Pons (tissue), 1 donor: ENCODE results near the gene M1AP.

Experiments
- DNase-seq: peaks from one replicate; pipeline ENCODE4 v3.0.0-alpha.2; 2016; ENCODE audit warnings: low spot score

M1AP gene

DNA sequence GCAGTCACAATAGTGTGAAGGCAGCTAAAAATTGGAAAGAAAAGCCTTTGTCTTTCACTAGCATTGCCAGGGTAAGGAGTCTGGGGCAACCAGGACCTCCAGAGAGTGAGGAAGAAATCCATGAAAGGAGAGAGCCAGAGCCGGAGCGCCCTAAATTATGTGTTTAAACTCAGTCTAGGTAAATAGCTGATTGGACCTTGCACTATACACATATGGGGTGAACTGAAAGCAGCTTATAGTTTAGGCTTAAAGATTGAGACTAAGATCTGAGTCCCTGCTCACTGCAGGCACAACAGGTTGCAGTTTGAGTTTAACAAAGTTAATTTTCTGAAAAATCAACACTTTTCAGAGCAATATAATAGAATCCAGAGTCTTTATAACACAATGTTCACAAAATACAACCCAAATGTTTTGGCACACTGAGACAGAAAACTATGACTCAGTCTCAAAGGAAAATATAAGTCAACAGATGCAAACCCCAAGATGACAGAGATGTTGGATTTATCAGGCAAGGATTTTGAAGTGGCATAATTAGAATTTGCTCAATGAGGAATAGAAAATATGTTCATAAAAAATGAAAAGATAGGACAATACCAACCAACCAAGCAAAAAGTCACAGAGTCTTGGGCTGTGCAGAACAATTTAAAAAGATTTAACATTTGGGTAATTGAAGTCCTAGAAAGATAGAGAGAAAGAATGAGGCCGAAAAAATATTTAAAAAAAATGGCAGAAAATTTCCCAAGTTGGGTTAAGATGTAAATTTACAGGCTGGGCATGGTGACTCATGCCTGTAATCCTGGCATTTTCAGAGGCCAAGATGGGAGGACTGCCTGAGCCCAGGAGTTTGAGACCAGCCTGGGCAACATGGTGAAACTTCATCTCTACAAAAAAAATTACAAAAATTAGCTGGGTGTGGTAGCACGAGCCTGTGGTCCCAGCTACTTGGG is 54.0 kb downstream of the M1AP start:
- DNase-seq = no peak

DNA sequence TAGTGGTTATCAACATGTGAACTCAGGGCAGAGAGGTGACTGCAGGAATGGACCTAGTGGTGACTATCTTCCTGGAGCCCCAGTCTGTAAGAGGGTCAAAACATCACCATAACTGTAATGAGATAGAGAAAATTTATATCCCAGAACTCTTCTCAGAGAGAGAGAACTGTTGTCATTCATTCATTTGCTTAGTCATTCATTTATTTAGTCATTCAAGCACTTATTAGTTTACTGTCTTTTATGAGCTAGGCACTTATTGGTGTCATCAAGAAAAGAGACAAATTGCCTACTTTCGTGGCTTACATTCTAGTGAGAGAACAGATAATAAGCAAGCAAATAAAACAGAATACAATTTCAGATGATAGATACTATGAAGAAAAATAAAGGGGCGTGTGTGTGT is 59.5 kb downstream of the M1AP start:
- no peak for DNase-seq

DNA sequence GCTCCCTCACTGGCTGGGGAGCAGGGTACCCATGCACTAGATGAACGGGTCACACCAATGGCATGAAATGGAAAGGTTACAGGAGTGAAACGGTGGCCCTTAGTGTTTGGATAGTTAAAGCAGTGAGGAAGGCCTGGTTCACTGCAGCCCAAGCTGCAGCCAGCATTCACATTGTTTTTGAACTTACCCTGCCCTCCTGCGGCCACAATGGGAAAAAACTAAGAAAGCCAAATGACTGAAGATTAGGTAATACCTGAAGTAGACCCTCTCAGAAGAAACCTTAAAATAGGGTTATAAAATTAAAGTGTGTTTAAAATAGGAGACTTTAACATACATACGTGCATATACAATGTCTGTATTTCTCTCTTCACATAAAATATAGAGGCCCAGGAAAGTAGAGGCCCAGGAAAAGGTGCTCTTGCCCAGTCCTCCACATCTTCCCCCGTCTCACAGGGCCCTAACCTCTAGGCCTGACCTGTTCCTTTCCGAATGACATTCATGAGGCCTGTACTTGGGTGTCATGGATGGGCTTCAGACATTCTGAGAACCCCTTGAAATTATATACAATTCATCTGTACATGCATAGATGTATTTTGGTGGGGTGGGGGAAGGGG is 60.4 kb downstream of the M1AP start:
- DNase-seq = peak; percentile 78

DNA sequence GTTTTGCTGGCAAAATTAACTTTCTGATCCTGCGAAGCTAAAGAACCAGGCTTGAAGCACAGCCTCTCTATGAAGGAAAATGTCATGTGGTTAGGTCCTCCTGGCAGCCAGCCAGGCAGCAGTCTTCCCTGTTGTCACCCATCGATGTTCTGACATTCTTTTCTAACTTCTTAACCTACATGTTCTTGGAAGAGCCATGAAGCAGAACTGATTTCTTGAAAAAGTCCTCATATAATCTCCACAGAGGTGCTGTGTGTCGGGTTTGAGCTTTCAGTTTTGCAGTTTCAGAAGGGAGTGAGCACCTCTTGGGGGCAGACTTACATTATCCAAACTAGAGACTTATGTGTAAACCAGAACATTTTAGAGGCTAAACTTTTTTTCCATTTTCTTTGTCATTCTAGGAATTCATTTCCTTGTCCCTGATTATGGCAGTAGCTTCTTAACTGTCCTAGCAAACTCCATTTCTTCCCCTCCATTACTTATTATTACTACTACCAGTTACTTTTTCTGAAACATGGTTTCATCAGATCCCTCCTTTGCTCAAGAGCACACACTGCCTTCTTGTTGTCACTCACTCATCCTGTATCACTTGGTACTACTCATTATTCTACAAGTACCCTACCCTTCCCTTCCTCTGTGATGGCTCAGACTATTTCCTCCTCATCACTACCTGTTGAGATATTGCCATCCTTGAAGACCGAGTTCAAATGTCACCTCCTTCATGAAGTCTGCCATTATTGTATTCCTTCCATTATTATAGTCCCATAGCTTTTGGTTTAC is 62.5 kb downstream of the M1AP start:
- DNase-seq = peak; percentile 39

DNA sequence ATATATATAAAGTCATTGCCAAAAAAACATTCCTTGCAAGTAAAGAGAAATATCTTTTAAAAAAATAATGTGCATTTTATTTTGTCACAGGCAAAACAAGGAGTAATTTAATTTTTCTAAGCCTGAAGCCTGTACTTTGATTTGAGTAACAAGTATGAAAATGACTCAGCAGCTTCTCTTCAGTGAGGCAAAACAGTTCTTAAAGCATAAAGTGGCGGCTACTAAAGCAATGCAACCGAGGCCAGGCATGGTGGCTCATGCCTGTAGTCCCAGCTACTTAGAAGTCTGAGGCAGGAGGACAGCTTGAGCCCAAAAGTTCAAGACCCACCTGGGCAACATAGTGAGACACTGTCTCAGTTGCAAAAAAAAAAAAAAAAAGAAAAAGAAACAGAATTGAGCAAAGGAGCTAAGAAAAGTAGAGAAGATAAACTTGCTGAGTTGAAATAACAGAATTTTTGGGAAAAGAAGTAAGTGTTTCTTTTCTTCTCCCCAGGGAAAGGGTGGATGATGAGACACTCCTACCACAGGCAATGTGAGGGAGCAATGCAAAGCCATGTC is 64.0 kb downstream of the M1AP start:
- DNase-seq = no peak

DNA sequence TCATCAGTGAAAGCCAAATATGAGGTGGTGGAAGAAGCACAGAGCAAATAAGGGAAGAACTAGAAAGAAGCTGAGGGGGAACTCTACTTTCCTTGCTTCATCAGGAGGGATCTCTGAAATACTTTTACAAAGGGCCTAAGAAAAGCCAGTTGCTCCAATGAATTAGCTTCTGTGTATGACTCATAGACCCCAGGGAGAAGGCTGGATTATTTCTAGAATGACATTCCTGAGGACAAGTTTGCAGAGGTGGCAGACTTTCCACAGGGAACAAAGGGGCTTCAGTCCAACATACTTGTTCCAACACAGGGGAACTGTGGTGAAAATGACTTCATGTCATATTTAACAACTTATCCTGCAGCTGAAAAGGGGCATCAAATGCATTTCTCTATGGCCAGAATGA is 64.6 kb downstream of the M1AP start:
- no peak for DNase-seq

DNA sequence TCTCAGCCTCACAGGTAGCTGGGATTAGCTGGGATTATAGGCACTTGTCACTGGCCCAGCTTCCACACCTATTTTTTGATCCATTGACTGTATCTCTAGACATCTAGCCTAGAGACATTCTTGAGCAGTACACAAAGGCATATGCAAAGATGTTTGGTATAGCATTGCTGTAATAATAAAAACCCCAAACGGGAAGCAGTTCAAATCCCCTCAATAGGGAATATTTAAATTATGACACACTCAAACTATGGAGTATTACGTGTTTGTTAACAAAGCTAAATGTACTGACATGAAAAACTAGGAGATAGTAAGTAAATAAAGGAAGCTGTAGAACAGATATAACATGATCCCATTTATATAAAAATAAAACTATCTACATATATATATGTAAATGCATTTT is 65.9 kb downstream of the M1AP start:
- no peak for DNase-seq

DNA sequence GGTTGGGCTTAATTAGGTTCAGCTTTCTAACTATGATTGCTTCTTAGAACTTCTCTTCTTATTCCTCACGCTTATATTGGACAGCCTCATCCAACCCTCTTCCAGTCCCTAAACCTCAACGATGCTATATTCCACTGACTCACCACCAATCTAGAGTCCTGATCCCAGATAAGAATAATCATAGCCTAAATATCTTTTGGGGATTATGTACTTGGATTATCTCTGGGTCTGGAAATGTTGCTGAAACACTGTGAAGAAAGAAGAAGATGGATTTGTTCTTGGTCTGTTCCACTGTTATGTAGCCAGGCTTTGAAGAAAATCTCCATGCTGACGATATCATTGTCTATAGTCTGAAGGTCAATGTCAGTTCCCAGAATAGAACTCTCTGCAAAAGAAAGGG is 66.7 kb downstream of the M1AP start:
- no peak for DNase-seq

DNA sequence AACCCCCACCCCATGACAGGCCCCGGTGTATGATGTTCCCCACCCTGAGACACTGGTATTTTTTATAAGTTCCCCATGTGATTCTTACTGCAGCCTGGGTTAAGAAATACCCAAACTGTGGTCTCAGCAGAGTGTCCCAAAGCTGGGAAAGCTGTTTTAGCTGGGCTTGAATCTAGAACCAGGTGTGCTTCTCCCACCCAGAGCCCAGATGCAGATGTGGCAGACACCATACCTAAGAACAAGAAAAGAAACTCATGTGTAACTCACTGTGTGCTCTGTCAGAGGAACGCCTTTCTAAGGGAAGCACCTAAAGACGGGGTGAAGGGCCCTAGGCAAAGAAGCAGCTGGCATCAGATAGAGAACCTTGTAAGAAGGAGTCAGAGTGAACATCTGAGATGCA is 69.7 kb downstream of the M1AP start:
- DNase-seq = no peak

DNA sequence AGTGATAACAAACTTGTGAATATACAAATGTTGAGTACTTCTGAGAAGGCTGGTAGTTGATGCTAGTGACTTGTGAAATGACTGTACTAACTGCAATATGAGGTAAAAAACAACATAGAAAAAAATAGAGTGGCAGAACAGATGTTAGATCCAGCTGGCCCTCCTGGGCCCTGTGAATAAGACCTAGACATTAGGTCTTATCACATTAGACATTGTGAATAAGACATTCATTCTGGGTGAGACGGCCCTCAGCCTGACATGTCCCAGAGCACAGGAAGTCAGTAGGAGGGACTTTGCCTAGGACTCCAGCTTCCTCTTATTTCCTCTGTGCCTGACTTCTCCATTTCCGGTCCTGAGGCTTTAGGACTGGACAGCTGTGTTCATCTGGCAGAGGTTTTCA is 70.7 kb downstream of the M1AP start:
- DNase-seq = peak; percentile 42

DNA sequence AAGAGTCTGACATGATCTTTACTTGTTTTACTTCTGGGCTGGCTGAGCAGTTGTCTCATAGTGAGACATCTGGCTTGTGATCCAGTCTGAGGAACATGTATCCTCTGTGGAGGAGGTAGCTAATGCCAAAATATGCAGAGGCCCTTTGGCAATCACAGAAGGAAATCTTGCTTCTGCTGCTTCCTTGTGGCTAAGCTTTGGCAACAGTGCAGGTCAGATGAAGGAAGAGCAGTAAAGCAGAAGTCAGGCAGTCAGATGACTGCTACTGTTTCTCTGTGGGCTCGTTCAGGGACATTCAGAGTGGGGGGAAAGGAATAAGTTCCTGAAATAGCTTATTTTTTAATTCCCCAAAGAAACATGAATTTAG is 71.3 kb downstream of the M1AP start:
- peak; percentile 80 for DNase-seq

DNA sequence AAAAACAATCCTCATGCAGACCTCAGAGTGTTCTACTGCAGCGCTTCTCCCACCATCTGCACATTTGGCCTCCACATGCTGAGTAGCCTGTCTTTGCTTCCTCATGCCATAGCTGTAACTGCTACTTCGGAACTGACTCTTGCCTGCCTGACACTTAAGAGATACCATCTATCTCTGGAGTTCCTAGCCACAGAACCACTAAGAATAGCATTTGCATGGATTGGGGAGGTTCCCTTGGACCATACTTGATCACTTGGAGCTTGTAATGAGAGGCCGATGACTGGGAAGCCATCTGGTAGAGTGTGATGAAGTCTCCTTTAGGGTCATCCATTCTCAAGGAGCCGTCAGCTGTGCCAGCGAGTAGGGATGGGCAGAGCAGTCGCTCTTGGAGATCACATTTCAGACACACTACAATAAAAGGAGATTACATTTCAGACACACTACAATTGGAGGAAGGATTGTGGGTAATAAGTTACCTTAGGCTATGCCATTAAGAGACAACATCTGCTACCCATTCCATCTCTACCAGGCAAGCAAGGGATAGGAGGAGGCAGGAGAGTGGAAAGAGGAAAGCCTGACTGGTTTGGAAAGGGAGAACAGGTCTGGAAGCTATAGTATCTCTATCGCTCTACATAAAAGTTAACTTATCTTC is 71.8 kb downstream of the M1AP start:
- DNase-seq = no peak

DNA sequence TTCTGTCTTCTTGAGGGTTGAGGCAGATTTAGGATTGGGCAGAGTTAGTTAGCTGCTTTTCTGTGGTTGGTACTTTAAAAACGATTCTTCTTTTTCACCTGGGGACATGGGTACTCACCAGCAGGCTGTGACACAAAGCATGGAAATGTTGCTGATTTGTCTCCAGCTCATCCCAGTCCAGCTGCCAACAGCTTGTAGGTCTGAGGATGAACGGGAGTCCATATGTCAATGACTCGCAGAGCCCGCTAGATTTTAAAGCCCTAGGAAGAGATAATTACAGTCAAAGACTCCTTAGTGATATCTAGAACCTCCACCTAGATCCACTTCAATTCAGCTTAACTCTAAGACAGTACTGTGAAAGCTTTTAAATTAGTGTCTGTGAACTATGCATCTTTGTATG is 72.8 kb downstream of the M1AP start:
- no peak for DNase-seq

DNA sequence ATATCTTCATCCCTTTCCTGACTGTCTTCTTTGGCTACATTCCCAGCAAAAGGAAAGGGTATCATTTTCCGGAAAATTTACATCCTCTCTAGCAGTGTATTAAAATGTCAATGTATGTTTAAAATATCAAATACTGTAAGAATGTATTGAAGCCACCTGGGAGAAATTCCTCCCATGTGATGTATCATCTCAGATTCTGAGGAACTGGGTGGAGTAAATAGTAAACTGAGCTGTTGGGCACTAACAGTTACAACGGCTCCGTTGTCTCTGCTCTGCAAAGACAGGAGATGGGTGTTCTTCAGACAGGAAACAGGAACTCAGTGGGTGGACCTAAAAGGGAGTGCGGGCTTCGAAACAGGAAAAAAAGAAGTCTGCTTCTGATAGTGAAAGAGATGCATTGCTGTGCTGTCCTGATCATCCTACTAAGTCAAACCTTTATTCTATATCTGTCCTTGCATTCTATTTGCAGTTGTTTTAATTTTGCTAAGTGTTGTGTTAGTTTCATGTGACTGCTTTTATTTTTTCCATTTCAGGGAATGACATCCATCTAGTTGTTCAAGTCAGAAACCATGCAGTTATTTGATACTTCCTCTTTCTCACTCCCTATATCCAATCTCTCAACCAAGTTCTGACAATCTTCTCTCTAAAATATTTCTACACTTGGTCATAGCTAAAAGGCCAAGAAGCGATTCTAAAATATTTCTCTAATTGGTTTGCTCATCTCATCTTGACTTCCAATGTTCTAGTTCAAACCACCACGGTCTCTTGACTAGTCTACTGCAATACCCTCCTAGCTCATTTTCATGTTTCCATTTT is 74.2 kb downstream of the M1AP start:
- peak; percentile 73 for DNase-seq

DNA sequence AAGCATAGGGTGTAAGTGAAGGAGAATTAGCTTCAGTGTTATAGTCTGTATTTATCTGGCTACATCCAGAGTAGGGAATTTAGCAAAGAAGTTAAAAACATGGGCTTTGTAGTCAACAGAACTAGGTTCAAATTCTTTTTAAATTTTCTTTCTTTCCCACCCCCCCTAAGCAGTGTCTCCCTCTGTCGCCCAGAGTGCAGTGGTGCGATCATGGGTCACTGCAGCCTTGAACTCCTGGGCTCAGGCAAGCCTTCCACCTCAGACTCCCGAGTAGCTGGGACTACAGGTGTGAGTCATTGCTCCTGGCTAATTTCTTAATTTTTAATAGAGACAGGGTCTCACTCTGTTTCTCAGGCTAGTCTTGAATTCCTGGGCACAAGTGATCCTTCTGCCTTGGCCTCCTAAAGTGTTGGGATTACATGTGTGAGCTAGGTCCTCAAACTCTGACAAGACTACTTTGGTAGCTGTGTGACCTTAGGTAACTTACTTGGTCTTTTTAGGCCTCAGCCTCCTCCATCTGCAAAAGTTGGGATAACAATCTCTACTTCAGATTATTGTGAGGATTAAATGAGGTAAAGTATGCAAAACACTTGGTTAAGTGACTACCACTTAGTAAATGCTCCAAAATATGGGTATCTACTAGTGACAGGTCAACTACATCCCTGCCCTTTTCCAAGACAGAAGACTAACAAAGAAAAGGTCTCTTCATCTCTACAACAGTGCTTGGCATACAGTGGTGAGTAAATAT is 75.8 kb downstream of the M1AP start:
- DNase-seq = no peak

DNA sequence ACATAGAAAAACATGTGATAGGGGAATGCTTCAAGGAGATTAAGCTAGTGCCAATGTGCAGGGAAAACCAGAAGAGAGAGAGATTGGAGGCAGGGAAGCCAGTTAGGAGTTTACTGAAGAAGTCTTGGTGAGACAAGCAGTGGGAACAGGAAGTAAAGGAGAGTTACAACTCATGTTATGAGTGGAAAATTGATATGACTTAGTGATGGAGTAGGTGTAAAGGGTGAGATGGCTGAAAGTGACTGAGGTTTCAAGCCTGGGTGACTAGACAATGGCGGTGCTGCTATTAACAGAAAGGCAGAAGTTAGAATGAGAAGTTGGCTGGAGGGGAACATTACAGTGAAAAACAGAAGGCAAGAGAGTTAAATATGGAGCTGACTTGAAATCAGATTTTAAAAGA is 77.1 kb downstream of the M1AP start:
- no peak for DNase-seq

DNA sequence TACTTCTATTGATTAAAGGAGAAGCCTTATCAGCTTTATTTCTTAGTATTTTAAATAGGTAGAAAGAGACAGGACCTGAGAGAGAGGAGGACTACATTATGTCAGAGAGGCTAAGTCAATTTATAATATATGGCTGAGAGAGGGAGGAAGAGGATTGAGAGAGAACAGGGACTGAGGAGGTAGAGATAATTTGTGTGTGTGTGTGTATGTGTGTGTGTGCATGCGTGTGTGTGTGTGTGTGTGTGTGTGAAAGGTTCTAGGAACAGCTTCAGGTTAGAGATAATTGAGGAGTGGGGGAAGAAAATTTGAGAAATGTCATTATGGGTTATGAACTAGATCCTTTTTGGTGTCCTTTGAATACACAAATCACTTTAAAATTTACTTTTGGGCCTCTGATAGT is 78.4 kb downstream of the M1AP start:
- DNase-seq = no peak

DNA sequence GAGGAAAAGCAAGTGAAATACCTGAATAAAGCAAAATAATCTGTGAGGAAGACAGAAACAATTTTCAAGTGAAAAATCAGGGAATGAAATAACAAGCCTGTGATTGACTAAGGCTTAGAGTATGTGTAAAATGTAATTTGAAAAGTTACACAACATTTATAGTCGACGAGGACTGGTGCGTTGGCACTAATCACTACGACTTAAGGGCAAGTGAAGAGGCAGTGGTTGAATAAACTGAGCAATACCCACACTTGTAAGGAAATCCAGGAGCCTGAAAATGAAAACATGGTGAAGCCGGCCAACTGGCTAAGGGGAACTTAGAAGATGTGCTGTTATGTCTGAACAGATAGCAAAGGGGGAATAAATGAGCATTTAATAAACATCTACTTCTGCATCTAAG is 80.2 kb downstream of the M1AP start:
- DNase-seq = no peak

DNA sequence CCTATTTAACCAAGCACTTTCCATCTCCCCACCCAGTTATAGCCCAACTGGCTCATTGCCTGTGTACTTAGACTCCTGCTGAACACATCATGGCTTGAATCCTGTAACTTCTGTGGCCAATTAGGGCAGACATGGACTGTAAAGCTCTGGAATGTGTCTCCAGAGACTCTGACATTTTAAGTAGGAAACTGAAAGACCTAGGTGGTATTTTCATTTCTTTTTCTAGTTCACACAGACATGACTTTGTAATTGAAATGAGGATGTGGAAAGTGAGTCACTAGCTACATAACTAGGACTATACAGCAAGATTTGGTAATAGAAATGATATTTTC is 81.4 kb downstream of the M1AP start:
- no peak for DNase-seq

DNA sequence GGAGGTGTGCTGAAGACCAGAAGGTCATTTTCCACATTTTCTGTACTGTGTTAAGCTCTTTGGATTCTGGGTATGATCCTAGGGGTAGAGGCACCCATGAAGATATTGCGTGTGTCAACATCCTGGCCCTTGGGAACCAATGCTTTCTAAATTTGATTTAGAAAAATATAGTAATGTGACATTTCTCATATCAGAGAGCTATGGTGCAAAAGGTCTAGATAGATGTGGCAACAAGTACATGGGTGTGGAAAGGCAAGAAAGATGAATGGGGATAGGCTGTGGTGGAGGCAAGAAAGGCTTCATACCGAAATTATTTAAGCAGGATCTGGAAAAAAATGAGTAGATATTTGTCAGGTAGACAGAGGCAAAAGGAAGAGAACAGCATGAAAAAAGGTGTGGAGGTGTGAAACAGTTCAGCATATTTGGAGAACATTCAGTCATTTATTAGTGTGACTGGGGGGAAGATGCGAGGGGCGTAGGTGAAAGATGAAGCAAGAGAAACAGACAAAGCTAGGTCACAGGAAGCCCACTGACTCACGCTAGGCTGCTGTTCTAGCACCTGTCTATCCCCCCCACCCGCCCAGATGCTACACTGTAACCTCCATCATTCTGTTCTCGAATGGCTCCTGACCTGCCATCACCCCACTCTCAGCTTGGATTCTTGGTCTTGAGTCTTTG is 81.9 kb downstream of the M1AP start:
- DNase-seq = no peak
